Activated CD8-positive, alpha-beta memory T cell treated with anti-CD3 and anti-CD28 coated beads for 36 hours (primary cell): ENCODE results near the gene COL19A1. TPM values are rescaled to one million over a fixed set of nuclear protein-coding genes. Genes with fewer than 3 reads are reported as not detected.

Experiments used
- CTCF ChIA-PET: fragments of 350-600 bp; sonication (Branson Sonifier 250); formaldehyde crosslinking; loops from one replicate; lab custom pipeline; 2021; ENCODE audit warnings: antibody characterized with exemption; lab: Charles Lee
- POLR2A ChIA-PET: fragments of 350-600 bp; sonication (Branson Sonifier 250); formaldehyde crosslinking; loops from one replicate; lab custom pipeline; 2021; ENCODE audit warnings: antibody characterized with exemption; lab: Charles Lee
- total RNA-seq, 2 experiments: library from RNA; stranded (reverse); gene quantifications; one replicate each; pipeline ENCODE4 v1.2.3, GENCODE V29; 2021

COL19A1 gene
- total RNA-seq, 2 experiments from 2014 or later, result 0.30 to 0.52 TPM

GRCh38 chr6:70234561-70235236 is 368.3 kb downstream of the COL19A1 start:
- ChIA-PET POLR2A (no interaction called here), CTCF (no interaction called here)

- POLR2A ChIA-PET, result no interaction called here
- CTCF ChIA-PET, result interaction anchor here (0.7 kb wide), 1 partner anchor 1395 kb away, joined by 4 read pairs; no protein-coding TSS in a partner anchor
Measured at GRCh38 chr6:70236343-70236742, 370.0 kb downstream of the COL19A1 start.

DNA sequence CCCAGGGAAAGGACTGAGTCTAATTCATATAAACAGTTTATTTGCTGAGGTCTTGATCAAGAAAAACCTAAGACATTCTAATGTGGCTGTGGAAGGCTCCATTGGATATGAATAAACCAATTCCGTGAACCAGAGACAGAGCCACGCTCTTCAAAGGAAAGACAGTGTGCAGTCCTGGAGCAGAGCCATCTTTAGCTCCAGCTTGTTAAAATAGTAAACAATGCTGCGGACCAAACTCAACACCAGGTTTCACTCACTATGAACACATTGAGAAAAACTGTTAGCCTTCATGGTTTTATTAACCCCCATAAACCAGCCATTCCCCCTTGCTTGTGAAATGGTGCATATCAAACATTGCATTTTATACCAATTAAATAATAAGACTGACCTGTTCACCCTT is 374.7 kb downstream of the COL19A1 start:
- ChIA-PET CTCF (no interaction called here), POLR2A (no interaction called here)

GRCh38 chr6:70241991-70242420 is 375.6 kb downstream of the COL19A1 start:
- CTCF ChIA-PET, result no interaction called here

DNA sequence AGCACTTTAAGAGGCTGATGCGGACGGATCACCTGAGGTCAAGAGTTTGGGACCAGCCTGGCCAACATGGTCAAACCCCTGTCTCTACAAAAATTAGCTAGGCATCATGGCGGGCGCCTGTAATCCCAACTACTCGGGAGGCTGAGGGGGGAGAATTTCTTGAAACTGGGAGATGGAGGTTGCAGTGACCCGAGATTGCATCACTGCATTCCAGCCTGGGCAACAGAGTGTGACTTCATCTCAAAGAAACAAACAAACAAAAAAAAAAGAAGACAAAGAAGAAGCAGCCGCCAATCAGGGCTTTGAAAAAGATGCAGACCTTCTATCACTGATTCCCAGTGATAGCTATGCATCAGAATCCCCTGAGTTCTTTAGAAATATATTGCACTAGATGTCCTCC is 379.8 kb downstream of the COL19A1 start:
- ChIA-PET CTCF (no interaction called here), POLR2A (no interaction called here)

More at GRCh38 chr6:70241991-70242420, 375.6 kb downstream of the COL19A1 start:
- POLR2A ChIA-PET, result interaction anchor here (1.2 kb wide), 1 partner anchor 11 kb away, joined by 4 read pairs; no protein-coding TSS in a partner anchor

DNA sequence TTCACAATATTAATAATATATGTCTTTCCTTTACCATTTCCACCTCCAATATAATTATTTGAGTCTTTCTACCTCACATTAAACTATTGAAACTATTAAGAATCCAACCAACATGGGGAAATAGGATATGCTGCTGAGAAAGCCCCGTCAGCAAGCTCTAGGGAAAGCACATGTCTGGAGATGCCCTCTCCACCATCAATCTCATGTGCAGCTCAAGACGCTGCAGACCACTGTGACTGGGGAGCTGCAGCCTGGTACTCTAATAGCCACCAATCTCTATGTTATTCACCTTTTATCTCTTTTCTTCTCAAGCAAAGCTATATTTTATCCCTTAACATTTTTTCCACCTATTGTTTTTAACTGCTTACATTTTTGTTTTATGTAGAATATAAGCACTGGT is 386.2 kb downstream of the COL19A1 start:
- CTCF ChIA-PET, result no interaction called here
- POLR2A ChIA-PET, result interaction anchor here (1.1 kb wide), 1 partner anchor 10 kb away, joined by 4 read pairs; no protein-coding TSS in a partner anchor

DNA sequence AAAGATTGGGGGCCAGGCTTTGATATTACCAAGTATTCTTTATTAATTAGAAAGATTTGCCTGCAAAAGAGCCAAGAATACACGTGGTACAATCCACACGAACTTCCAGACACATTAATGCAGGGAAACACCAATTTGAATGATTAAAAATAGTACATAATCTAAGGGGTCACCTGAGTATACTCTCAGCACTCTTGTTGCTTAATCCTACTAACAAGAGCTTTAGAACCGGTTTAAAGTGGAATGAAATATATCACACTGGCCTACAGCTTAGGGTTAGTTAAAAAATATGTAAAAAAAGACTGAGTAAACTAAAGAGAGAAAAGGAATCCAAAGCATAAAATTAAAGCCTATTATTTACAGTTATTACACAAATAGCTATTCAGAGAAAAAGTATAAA is 387.6 kb downstream of the COL19A1 start:
- ChIA-PET POLR2A (no interaction called here), CTCF (interaction anchor here (0.6 to 1.2 kb wide), 2 partner anchors 32 to 423 kb away, joined by 3 to 4 read pairs; no protein-coding TSS in a partner anchor)

- ChIA-PET POLR2A (no interaction called here), CTCF (no interaction called here)
Measured at GRCh38 chr6:70254784-70255183, 388.4 kb downstream of the COL19A1 start.

DNA sequence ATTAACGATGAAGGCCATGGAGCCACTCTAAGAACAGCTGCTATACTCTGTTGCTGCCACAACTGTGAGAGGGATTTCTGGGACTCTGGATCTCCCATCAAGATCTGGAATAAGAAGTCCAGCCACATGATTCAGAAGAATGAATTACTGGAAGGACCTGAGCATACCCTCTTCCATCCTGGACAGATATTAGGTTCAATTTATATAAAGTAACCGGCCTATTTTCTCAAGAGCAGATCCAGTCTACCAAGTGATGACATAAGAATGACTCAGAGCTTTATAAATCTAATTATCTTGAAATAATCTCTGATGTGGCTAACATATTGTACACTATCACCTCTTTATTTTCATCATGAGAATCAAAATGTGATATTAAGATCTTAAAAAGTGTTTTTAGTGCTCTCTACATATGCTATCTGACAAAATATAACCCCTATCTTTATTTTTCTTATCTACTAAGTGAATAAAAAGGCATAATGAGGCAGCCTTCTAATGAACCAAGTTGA is 391.5 kb downstream of the COL19A1 start:
- ChIA-PET POLR2A (interaction anchor here (0.6 kb wide), 1 partner anchor 531 kb away, joined by 8 read pairs; no protein-coding TSS in a partner anchor), CTCF (no interaction called here)

- POLR2A ChIA-PET, result interaction anchor here (0.6 kb wide), 1 partner anchor 531 kb away, joined by 8 read pairs; no protein-coding TSS in a partner anchor
- CTCF ChIA-PET, result no interaction called here
Measured at GRCh38 chr6:70258483-70258882, 392.1 kb downstream of the COL19A1 start.

Other genes starting within 250 kb of the COL19A1 start
- gene LMBRD1, start 69.5 kb upstream of the COL19A1 start, total RNA-seq, result 10 to 100 TPM; 14.0 TPM